HG02973 (cell line): Measurements from ENCODE around the gene C1orf94.
"Not testable (repeated sequence)": the region's sequence is repeated elsewhere in the genome, so short reads cannot be mapped to it uniquely, and the experiment has no call there.

Experiments used
- ATAC-seq: cut with Tn5 transposase; IDR thresholded peaks from one replicate; pipeline ENCODE4 v1.9.1; 2021; ENCODE audit warnings: moderate library complexity; ENCODE audit not compliant: unreplicated experiment

Gene C1orf94

DNA sequence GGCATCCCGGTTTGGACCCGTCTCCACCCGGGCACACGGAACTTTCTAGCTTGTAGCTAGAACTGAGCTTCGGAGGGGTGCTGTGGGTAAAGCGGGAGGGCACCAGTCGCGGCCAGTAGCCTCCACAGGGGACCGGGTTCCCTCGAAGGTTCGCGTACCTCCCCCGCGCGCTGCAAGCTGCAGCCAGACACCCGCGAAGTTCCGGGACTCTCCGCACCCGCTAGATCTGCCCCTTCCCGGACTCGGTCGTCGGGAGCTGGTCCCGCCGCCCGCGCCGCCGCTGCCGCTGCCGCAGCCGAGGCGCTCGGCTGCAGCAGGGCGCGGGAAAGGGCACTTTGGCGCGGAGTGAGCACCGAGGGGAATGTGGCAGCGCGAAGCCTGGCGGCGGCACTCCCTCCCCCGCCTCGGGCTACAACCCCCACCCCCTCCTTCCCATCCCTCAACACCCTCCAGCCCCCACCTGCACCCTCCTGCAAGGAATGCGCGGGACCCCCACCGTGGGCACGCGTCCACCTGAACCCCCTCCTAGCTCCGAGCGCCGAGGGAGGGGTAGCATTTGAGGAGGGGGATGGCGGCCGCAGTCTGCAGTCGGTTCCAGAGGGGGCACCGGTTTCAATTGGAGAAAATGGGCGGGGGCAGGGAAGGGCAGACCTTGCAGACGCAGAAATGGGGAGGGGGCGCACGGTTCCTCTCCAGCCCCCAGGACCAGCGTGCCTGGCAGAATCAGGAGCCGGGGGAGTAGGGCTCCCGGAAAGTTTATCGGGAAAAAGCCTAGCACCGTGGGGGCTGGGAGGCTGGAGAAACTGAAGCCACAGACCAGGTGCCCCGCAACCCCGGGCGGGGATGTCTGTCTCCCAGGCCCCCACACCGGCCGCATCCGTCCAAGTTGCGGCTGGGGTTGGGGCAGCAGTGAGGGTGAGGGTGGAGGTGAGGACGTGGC lies 12.6 kb upstream of the C1orf94 start:
- no peak for ATAC-seq

DNA sequence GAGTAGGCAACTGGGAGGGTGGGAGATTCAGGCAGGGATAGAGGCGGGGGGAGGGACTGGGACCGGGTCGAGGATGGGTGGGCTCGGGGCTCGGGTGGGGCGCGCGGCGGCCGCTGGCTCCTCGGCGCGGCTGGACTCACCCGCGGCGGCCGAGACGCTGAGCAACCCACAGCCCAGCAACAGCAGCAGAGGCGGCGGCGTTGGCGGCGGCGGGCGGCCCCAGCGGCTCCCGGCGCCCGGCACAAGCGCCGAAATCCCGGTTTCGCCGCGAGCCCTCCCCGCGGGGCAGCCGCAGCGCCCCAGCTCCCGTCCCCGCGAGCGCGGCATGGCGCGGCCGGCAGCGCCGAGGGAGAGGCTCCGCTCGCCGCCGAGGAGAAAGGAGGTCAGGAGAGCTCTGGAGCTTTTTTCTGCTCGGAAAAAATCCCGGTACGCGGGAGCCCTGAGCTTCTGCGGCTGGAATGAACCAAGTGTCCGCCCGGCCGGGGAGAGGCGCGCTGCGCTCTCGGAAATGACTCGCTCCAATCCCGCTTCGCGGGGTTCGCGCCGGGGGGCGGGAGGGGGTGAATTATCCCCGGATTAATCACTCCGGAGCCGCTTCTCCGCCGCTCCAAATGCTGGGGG lies 11.8 kb upstream of the C1orf94 start, which contains the start of gene CSMD2:
Gene CSMD2 (minus strand): TSS at position 460 of the 621 bp plus-strand sequence. CDS start 133 bp downstream, at position 327.
- ATAC-seq: no peak

DNA sequence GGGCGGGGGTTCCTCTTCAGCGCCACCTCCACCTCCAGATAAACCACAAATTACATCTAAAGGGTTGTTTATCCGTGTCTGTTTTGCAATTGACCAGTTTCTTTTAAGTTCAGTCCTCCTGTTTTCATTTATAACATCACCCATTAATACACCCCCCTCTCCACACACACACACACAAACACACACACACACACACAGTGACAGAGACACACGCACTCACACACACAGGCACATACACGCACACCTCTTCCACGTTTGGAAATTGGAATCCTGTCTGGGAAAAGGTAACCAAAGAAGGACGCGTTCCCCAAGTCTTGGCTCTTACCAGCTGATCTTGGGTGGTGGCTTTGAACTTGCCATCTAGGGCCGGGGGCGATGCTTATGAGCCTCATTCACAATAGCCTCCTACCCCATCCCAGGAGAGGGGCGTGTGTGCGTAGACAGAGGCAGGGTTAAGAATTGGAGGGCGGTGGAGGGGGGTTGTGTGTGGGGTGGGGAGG lies 11.2 kb upstream of the C1orf94 start:
- ATAC-seq: no peak

DNA sequence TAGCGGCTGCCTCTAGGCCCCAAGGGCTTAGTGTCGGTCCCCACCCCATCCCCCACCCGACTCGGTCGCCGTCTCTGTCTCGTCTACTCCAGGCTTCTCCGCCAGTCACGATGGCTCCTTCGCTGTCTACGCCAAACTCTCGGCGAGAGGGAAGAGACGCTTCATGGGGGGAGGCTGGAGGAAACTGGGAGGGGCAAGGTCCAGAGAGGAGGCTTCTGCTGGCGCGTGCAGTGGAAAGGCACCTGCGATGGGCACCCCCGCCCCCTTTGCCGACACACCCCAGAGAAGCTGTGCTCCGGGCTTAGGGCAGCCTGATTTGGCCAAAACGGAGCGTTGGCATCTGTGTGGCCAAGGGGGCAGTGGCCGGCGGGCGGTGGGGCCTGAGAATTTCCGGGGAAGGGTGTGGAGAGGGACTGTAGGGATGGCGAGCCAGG lies 10.5 kb upstream of the C1orf94 start:
- no peak for ATAC-seq

DNA sequence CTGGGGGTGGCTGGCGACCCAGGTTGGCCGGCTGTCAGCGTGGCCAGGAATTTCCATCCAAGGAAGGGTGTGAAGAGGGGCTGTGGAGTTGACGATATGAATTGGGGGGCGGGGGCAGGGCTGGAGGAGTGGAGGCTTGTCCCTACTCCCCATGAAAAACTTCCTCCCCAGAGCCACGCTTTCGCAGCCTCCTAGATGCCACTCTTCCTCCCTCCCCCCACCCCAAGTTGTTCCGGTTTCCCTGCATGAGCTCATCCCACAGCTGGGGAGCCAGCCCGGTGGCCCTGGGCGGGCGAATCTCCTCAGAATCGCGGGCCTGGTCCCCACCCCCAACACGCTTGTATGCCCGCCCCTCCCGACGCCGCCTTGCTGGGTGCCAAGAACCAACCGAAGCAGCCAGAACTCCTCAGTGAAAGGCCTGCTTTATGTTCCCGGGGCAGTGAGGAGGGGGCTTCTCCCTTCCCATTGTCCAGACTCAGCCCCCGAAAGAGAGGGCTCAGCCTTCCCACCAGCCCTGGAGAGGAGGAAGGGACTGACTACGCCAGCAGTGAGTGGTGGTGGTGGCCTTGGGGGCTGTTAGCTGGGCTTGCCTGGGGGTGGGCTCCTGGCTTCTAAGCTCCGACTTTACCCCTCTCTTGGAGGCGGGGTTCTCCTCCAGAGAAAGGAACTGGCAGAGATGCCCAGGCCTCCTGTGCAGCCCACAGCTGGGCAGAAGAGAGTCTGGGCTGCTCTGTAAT lies 9.9 kb upstream of the C1orf94 start:
- no peak for ATAC-seq

DNA sequence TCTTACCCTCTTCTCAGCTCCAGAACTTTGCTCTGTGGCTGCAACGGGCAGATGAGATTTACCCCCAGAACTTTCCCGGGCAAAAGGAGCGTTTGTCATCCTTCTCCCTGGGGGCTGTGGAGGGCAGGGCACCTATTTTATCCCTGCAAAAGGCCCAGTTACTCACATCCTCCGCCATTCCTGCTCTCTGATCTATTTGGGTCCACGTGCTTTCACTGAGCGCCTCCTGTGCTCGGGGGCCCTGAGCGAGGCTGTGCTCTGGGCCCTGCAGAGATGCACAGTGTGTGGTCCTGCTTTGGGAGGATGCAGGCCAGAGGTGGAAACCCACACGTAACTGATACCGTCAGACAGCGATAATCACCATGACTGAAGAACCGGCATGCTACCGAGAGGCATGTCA lies 9.3 kb upstream of the C1orf94 start:
- no peak for ATAC-seq

DNA sequence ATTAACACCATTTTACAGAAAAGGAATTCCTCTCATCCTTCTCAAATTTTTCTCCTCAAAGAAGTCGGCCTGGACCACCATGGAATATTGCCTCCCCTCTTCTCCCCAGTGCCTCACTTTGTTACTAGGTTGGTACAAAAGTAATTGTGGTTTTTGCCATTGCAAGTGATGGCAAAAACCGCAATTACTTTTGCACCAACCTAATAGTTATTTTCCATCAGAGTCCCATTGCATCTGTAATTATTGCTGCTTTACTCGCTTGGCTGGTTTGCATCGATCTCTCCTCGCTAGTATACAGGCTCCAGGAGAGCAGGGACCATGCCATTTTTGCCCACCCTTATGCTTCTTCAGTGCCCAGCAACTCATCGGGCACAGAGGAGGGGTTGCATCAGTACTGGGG lies 963 bp upstream of the C1orf94 start:
- ATAC-seq: no peak

DNA sequence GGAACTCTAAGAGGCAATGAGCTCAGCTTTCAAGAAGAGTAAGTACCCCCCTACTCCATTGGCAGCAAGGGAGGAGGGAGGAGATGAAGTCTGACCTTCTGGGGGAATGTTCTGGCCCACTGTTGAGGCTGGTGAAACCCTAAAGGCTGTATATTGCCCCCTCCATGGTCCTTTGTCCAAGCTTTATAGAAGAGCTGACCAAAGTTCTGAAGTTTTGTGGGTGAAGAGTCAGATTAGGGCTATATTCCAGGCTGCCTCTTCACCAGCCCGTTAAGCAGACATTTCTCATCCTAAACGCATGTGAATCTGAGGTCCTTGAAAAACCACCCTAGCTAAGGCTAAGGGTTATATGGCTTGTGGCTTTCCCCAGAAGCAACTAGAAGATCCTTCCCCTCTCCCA lies 1.4 kb downstream of the C1orf94 start:
- no peak for ATAC-seq

DNA sequence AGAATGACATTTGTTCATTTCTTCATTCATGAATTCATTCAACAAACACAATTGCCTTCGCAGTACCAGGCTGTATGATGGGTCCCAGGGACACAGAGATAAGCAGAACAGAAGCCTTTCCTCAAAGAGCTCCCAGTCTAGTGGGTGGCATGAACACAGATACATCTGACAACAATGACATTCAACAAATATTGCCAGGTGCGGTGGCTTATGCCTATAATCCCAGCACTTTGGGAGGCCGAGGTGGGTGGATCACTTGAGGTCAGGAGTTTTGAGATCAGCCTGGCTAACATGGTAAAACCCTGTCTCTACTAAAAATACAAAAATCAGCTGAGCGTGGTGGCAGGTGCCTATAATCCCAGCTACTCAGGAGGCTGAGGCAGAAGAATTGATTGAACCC lies 6.7 kb downstream of the C1orf94 start:
- not testable (repeated sequence) for ATAC-seq

DNA sequence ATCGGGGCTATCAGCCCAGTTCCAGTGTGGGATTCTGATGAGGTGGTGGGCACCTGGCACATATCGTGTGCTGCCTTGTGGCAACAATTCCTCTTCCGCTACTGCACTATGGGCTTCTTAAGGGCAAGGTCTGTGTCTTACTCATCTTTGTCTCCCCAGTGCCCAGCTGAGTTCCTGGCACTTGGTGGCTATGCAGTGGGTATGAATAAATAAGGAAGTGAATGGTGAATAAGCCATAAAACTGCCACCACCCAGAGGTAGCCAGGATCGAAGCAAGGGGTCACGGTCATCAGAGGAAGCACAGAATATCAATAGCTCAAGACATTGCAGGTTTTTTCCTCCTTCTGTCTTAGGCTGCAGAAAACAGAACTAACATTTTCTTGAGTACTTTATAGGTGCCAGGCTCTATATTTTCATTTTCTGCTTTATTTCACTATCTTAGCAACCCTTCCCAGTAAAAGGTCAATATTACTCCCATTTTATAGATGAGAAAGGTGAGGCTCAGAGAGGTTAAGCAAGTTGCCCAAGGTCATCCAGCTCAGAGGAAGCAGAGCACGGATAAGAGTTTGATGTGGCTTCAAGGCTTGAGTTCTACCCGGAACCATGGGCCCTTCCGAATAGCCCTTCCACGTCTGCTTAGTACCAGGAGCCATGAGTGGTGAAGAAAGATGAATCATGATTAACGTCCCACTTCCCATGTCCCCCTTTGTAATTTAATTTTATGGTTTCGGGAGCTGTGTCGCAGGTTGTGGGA lies 10.2 kb downstream of the C1orf94 start:
- ATAC-seq: no peak

DNA sequence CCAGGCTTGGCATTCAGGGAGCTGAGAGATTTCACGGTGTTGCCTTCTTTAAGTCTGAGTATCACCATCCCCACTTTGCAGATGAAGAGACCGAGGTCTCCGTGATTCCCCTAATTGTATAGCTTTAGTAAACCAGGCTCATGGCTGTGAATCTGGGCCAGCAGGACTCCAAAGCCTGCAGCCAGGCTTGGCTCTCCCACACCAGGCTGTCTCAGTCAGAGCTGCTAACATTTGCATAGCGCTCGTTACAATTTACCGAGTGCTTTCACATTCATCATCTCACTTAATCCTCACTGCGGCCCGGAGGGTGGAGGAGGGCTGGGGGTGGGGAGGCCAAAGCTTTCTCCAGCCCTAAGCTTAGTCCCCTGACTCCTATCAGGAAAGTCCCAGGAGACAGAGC lies 11.7 kb downstream of the C1orf94 start:
- ATAC-seq: no peak

DNA sequence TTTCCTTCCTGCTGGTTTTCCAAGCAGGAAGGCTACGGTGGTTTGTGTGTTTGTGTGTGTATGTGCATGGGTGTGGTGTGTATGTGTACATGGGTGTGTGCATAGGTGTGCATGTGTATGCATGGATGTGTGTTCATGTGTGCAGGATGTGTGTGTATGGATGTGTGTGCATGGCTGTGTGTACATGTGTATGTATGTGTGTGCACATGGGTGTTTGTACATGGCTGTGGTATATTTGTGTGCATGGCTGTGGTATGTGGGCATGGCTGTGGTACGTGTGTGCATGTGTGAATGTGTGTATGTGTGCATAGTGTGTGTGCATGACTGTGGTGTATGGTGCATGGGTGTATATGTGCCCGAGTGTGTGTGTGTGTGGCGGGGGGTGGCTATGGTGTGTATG lies 12.3 kb downstream of the C1orf94 start:
- no peak for ATAC-seq

DNA sequence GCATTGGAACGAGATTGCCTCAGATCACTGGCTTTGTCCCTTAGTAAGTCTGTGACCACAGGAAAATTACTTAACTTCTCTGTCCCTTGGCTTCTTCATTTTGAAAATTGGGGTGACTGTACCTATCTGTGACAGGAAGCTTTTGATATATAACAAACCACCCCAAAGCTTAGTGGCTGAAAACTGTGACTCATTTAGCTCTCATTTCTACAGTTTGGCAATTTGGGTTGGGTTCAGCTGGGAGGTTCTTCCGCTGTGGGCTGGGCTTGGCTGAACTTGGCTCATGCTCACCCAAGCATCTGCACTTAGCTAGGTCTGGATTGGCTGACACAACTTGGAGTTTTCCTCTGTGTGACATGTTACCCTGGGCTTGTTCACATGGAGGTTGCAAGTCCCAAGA lies 14.0 kb downstream of the C1orf94 start:
- ATAC-seq: no peak

DNA sequence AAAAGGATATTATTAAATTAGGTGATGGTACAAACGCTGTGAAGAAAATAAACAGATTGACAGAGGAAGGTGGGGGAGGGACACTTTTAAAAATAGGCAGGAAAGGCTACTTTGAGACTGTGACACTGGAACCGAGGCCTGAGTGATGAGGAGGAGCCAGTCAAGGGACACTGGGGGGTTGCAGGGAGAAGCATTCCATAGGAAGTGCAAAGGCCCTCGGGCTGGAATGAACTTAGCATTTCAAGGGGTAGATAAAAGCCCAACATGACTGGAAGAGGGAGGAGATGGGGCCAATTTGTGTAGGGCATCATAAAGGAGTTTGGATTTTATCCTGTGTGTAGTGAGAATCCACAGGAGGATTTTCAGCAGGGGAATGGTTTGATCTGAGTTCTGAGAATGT lies 15.9 kb downstream of the C1orf94 start:
- no peak for ATAC-seq

DNA sequence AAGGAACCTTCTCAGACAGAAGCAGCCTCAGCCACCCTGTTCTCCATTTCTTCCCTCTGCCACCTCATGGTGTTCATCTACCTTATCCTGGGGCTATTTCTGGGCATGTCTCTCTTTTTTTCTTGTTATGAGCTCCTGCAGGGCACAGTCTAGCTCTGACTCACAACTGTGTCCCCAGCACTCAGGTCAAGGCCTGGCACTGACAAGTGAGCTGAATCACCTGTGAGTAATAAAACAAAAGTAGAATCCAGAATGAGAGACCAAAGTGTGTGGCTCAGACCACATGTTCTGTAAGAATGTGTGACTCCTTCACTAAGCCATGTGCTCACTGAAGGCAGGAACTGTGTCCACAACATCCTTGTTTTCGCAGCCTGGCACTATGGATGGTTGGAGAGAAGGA lies 23.2 kb downstream of the C1orf94 start:
- no peak for ATAC-seq

DNA sequence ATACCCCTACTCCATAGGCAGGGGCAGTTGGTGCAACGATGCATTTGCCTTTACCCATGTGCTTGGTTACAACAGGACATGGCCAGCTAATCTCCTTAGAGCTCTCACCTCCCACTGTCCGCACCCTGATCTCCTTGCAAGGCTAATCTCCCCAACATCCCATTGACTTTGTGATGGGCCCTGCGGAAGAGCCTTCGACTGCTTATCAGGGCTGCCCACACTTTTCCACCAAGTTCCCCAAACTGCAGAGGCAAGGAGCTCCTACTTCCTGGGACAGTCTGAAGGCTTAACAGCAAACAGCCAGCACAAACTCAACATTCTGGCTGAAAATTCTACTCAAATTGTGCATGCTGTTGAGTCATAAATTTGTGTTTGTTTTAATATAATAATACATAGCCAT lies 36.0 kb downstream of the C1orf94 start:
- ATAC-seq: no peak

DNA sequence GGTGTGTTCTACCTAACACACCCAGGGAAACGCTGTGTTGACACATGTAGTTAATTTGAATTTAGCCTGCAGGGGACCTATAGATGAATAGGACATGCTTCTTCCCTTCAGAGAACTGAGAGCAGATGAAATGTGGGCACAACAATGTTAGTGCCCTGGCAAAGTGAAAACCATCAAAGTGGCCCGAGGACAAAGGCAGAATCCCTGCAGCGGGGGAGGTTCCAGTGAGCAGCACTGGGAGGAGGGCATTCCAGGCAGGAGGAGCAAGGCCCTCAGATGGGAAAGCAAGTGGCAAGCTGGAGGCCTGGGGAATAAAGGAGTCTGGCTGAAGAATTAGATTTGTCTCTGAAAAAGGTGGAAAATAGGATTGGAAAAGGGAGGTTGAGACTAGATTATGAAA lies 37.2 kb downstream of the C1orf94 start:
- no peak for ATAC-seq

DNA sequence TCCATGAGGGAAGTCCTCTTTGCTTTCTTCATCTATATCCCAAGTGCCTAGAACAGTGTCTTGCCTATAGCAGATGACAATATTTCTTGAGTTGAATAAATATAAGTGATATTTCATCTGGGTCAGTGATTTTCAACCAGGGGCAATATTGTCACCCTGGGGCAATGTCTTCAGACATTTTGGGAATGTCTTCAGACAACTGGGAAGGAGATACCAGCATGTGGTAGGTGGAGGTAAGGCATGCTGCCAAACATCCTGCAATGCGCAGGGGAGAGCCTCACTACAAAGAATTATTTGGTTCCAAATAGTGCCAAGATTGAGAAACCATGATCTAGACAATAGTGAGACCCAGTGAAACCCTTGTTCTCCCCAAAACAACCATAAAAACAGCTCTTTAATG lies 54.7 kb downstream of the C1orf94 start:
- no peak for ATAC-seq

DNA sequence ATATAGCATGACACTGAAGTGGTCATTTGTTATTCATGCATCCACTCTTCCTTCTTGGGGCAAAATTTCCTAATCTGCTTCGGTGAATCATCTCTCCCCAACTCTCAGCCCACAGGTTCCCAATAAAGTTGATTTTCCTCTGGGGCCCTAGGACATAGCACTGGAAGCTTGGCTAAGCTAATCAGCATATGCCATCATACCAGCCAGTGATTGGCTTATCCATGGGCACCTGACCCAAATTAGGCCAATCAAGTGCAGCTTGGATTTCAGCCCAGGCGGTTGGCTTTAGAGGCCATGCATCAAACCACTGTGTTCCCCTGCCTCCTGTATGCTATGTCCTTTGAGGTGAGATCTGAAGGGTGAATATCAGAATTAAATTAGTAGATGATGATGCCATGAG lies 58.9 kb downstream of the C1orf94 start:
- no peak for ATAC-seq

DNA sequence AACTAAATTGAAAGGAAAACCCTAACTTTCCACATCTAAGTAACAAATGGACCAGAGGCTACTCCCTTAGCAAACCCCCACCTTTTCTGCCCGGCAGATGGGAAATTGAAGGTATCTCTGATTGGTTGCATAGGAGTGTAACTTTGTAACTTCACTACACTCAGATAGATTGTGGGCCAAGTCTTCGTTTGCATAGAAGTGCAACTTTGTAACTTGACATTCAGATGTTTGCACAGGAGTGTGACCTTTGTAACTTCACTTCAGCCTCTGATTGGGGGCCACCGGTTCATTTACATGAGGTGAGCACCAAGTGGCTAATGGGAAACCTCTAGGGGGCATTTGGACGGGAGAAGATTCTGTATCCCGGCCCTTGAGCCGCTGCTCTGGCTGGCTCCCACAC lies 59.4 kb downstream of the C1orf94 start:
- ATAC-seq: no peak
